WTC11 (cell line): ENCODE results near the gene KCNJ4.
"Not testable (repeated sequence)": the region's sequence is repeated elsewhere in the genome, so short reads cannot be mapped to it uniquely, and the experiment has no call there.

ENCODE experiments used
- TP53 ChIP-seq: sonication (generic); formaldehyde crosslinking; IDR thresholded peaks from 2 replicates; pipeline ENCODE4 v1.8.1; 2023; ENCODE audit warnings: mild to moderate bottlenecking, missing genetic modification reagents
- ZNF232 ChIP-seq: sonication (generic); formaldehyde crosslinking; IDR thresholded peaks from 2 replicates; pipeline ENCODE4 v1.8.0; 2022; ENCODE audit warnings: mild to moderate bottlenecking, missing genetic modification reagents
- TF ChIP-seq, protein P1 (sequence below): fragments of 200-600 bp; IDR thresholded peaks from 2 replicates; pipeline ENCODE4 v1.8.0; 2022; ENCODE audit warnings: antibody characterized with exemption
- TF ChIP-seq, protein P2 (sequence below): sonication (generic); formaldehyde crosslinking; IDR thresholded peaks from 2 replicates; pipeline ENCODE4 v1.8.1; 2022; ENCODE audit warnings: missing genetic modification reagents, borderline replicate concordance
- TF ChIP-seq, protein P3 (sequence below): sonication (generic); formaldehyde crosslinking; IDR thresholded peaks from 2 replicates; pipeline ENCODE4 v1.8.0; 2022; ENCODE audit warnings: mild to moderate bottlenecking, missing genetic modification reagents

DNA sequence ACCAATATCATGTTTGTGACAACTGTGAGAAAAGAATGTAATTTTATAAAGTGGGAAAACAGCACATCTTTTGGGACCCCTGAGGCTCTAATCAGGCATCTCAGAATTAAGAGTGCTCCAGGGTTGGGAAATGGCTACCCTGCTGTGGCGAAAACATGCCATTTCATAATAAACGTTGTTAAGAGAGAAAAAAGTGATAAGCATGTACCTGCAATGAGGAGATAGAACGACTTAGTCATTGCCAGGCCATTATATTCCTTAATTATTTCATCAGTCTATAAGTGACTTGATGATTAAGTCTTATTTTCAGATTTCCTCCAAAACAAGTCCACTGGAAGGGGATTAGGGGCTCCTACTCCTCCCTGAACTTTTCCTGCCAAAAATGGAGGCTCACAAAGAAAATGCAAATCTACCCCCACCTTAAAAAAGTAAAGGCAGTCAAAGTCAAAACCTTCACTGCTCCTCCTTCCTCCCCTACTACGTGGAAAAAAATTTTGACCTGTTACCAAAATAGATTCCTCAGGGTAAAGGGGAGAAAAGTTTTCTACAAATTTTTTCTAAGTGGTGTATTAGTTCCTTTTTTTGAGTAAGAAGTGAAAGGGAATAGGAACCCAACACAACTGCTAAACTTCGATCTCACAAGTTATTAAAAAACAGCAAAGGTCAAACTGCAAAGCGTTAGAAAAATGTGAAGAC lies 59.9 kb downstream of the KCNJ4 start:
- TF ChIP-seq, protein P1, sequence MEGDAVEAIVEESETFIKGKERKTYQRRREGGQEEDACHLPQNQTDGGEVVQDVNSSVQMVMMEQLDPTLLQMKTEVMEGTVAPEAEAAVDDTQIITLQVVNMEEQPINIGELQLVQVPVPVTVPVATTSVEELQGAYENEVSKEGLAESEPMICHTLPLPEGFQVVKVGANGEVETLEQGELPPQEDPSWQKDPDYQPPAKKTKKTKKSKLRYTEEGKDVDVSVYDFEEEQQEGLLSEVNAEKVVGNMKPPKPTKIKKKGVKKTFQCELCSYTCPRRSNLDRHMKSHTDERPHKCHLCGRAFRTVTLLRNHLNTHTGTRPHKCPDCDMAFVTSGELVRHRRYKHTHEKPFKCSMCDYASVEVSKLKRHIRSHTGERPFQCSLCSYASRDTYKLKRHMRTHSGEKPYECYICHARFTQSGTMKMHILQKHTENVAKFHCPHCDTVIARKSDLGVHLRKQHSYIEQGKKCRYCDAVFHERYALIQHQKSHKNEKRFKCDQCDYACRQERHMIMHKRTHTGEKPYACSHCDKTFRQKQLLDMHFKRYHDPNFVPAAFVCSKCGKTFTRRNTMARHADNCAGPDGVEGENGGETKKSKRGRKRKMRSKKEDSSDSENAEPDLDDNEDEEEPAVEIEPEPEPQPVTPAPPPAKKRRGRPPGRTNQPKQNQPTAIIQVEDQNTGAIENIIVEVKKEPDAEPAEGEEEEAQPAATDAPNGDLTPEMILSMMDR, result not testable (repeated sequence)
- TF ChIP-seq, protein P2, sequence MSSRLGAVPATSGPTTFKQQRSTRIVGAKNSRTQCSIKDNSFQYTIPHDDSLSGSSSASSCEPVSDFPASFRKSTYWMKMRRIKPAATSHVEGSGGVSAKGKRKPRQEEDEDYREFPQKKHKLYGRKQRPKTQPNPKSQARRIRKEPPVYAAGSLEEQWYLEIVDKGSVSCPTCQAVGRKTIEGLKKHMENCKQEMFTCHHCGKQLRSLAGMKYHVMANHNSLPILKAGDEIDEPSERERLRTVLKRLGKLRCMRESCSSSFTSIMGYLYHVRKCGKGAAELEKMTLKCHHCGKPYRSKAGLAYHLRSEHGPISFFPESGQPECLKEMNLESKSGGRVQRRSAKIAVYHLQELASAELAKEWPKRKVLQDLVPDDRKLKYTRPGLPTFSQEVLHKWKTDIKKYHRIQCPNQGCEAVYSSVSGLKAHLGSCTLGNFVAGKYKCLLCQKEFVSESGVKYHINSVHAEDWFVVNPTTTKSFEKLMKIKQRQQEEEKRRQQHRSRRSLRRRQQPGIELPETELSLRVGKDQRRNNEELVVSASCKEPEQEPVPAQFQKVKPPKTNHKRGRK (CRISPR knock-in tag), result not testable (repeated sequence)
- TF ChIP-seq, protein P3, sequence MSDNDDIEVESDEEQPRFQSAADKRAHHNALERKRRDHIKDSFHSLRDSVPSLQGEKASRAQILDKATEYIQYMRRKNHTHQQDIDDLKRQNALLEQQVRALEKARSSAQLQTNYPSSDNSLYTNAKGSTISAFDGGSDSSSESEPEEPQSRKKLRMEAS (CRISPR knock-in tag), result not testable (repeated sequence)
- not testable (repeated sequence) for TF ChIP-seq TP53, ZNF232 (CRISPR knock-in tag)
